Body of pancreas (tissue), 4 donors: ENCODE results near the gene SPRING1.

ENCODE experiments used
- POLR2A ChIP-seq, 3 donors: fragments of 450-650 bp; IDR thresholded peaks; one replicate each; pipeline ENCODE4 v1.6.1; 2016; ENCODE audit warnings: antibody characterized with exemption in 3 of 3, mild to moderate bottlenecking in 2 of 3
- TF ChIP-seq, protein P1 (sequence below), 7 experiments: fragments of 450-650 bp in 4 of 7; fragments of 200-600 bp in 3 of 7; sonication (generic) in 3 of 7; IDR thresholded peaks; one replicate each; pipeline ENCODE4 v1.5.1; 2016 to 2019; ENCODE audit warnings: antibody characterized with exemption in 7 of 7

DNA sequence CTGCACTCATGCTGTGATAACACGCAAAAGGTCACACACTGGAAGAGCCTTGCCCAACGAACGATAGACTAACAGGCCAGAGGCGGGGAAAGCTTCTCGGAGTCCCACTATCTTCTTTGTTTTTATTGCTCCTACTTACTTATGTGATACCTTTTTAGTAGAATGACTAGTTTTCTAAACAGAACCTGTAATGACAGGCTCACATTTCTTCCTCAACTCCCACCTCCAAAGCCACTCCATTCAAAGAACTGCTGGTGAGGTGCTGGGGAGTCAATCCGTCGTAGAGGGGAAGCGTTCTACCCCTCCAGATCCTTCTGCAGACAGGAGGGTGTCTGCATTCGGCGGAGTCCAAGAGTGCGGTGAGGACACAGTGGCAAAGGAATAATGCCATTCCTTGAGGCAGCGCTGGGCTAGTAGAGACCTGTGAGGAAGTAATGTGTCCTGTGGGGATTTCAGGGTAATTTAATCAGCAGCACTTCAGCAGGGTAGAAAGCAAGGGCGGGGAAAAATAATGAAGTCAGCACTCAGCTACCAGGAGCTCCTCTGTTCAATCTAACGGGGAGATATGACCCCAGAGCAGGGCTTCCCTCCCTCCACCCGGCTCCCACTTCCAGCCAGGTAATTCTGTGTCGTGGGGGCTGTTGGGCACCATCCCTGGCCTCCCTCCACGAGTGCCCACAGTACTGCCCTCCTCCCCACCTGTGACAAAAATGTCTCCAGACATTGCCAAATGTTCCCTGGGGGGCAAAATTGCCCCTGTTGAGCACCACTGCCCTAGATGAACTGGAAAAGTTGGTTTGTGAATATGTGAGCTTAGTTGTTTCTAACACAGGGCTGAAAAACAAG, 25.2 kb downstream of the SPRING1 start:
- no peak for TF ChIP-seq POLR2A (IDR thresholded peaks at IDR 0.05)
- TF ChIP-seq, protein P1, sequence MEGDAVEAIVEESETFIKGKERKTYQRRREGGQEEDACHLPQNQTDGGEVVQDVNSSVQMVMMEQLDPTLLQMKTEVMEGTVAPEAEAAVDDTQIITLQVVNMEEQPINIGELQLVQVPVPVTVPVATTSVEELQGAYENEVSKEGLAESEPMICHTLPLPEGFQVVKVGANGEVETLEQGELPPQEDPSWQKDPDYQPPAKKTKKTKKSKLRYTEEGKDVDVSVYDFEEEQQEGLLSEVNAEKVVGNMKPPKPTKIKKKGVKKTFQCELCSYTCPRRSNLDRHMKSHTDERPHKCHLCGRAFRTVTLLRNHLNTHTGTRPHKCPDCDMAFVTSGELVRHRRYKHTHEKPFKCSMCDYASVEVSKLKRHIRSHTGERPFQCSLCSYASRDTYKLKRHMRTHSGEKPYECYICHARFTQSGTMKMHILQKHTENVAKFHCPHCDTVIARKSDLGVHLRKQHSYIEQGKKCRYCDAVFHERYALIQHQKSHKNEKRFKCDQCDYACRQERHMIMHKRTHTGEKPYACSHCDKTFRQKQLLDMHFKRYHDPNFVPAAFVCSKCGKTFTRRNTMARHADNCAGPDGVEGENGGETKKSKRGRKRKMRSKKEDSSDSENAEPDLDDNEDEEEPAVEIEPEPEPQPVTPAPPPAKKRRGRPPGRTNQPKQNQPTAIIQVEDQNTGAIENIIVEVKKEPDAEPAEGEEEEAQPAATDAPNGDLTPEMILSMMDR (IDR thresholded peaks at IDR 0.05): no peak
